Activated naive CD4-positive, alpha-beta T cell treated with anti-CD3 and anti-CD28 coated beads, Interleukin-2, amount 50 U/mL, for 24 hours (primary cell): ENCODE data around the gene SMU1.

Source experiments
- H3K27ac Mint-ChIP-seq: one replicate; pipeline ENCODE4 v1.8.0; 2021; ENCODE audit warnings: mild to moderate bottlenecking, mixed read lengths
- H3K27me3 Mint-ChIP-seq: one replicate; pipeline ENCODE4 v1.8.0; 2021; ENCODE audit warnings: mixed read lengths
- H3K36me3 Mint-ChIP-seq: one replicate; pipeline ENCODE4 v1.8.0; 2021; ENCODE audit warnings: mixed read lengths
- H3K4me1 Mint-ChIP-seq: one replicate; pipeline ENCODE4 v1.8.0; 2021; ENCODE audit warnings: mixed read lengths
- H3K4me3 Mint-ChIP-seq: one replicate; pipeline ENCODE4 v1.8.0; 2021; ENCODE audit warnings: mild to moderate bottlenecking, mixed read lengths
- H3K9me3 Mint-ChIP-seq: one replicate; pipeline ENCODE4 v1.8.0; 2021; ENCODE audit warnings: mixed read lengths

The SMU1 gene

GRCh38 chr9:33082538-33083326, 6.3 kb upstream of the SMU1 start:
- peak overlapping the region; percentile 59 for H3K4me3 Mint-ChIP-seq
- H3K36me3 Mint-ChIP-seq, result no peaks in the 10 kb centered on the region

GRCh38 chr9:33082128-33082527, 5.7 kb upstream of the SMU1 start:
- Mint-ChIP-seq H3K9me3 (no peaks in the 10 kb centered on the region), H3K36me3 (no peaks in the 10 kb centered on the region), H3K4me3 (peak overlapping the region; percentile 19), H3K27me3 (no peaks in the 10 kb centered on the region), H3K4me1 (peaks cover 18% of the 10 kb centered on the region), H3K27ac (peak overlapping the region; percentile 79)

More at GRCh38 chr9:33082538-33083326, 6.3 kb upstream of the SMU1 start:
- Mint-ChIP-seq H3K27ac (peak overlapping the region; percentile 79), H3K9me3 (no peaks in the 10 kb centered on the region), H3K27me3 (no peaks in the 10 kb centered on the region), H3K4me1 (peaks cover 15% of the 10 kb centered on the region)

- Mint-ChIP-seq H3K27ac (no peak overlapping the region), H3K4me3 (no peak overlapping the region), H3K9me3 (no peaks in the 10 kb centered on the region), H3K4me1 (peaks cover 24% of the 10 kb centered on the region), H3K27me3 (no peaks in the 10 kb centered on the region), H3K36me3 (no peaks in the 10 kb centered on the region)
Observed at GRCh38 chr9:33081128-33081851, 4.8 kb upstream of the SMU1 start.

GRCh38 chr9:33080534-33080933, 4.1 kb upstream of the SMU1 start:
- no peaks in the 10 kb centered on the region for H3K27me3 Mint-ChIP-seq

GRCh38 chr9:33068991-33069390, 7.5 kb downstream of the SMU1 start:
- H3K27ac Mint-ChIP-seq, result no peak overlapping the region
- H3K9me3 Mint-ChIP-seq, result no peaks in the 10 kb centered on the region
- no peaks in the 10 kb centered on the region for H3K27me3 Mint-ChIP-seq
- H3K36me3 Mint-ChIP-seq, result peaks cover 29% of the 10 kb centered on the region
- peaks cover 35% of the 10 kb centered on the region for H3K4me1 Mint-ChIP-seq
- H3K4me3 Mint-ChIP-seq, result no peak overlapping the region

More at GRCh38 chr9:33080534-33080933, 4.1 kb upstream of the SMU1 start:
- H3K9me3 Mint-ChIP-seq, result no peaks in the 10 kb centered on the region
- no peaks in the 10 kb centered on the region for H3K36me3 Mint-ChIP-seq
- H3K27ac Mint-ChIP-seq, result no peak overlapping the region
- H3K4me1 Mint-ChIP-seq, result peaks cover 29% of the 10 kb centered on the region
- no peak overlapping the region for H3K4me3 Mint-ChIP-seq

GRCh38 chr9:33065157-33066076, 11.1 kb downstream of the SMU1 start:
- peaks cover 14% of the 10 kb centered on the region for H3K36me3 Mint-ChIP-seq
- H3K27me3 Mint-ChIP-seq, result no peaks in the 10 kb centered on the region
- no peaks in the 10 kb centered on the region for H3K9me3 Mint-ChIP-seq
- H3K4me1 Mint-ChIP-seq, result peaks cover 10% of the 10 kb centered on the region
- H3K4me3 Mint-ChIP-seq, result no peak overlapping the region
- peak overlapping the region; percentile 2 for H3K27ac Mint-ChIP-seq

- H3K27ac Mint-ChIP-seq, result no peak overlapping the region
- no peak overlapping the region for H3K4me3 Mint-ChIP-seq
- H3K36me3 Mint-ChIP-seq, result peaks cover 14% of the 10 kb centered on the region
- H3K27me3 Mint-ChIP-seq, result no peaks in the 10 kb centered on the region
- H3K4me1 Mint-ChIP-seq, result peaks cover 13% of the 10 kb centered on the region
- no peaks in the 10 kb centered on the region for H3K9me3 Mint-ChIP-seq
Observed at GRCh38 chr9:33051144-33051543, 25.3 kb downstream of the SMU1 start.

GRCh38 chr9:33049680-33050361, 26.7 kb downstream of the SMU1 start:
- H3K4me1 Mint-ChIP-seq, result peaks cover 18% of the 10 kb centered on the region
- H3K36me3 Mint-ChIP-seq, result peaks cover 16% of the 10 kb centered on the region
- H3K27me3 Mint-ChIP-seq, result no peaks in the 10 kb centered on the region
- peak overlapping the region; percentile 31 for H3K27ac Mint-ChIP-seq
- H3K9me3 Mint-ChIP-seq, result no peaks in the 10 kb centered on the region
- no peak overlapping the region for H3K4me3 Mint-ChIP-seq

GRCh38 chr9:33048054-33048465, 28.4 kb downstream of the SMU1 start:
- peaks cover 14% of the 10 kb centered on the region for H3K36me3 Mint-ChIP-seq
- H3K4me1 Mint-ChIP-seq, result peaks cover 34% of the 10 kb centered on the region
- H3K9me3 Mint-ChIP-seq, result no peaks in the 10 kb centered on the region
- H3K27ac Mint-ChIP-seq, result peak overlapping the region; percentile 55
- H3K4me3 Mint-ChIP-seq, result no peak overlapping the region
- no peaks in the 10 kb centered on the region for H3K27me3 Mint-ChIP-seq

GRCh38 chr9:33046061-33046460, 30.4 kb downstream of the SMU1 start:
- Mint-ChIP-seq H3K9me3 (no peaks in the 10 kb centered on the region), H3K4me1 (peaks cover 35% of the 10 kb centered on the region), H3K4me3 (no peak overlapping the region), H3K36me3 (peaks cover 10% of the 10 kb centered on the region), H3K27me3 (no peaks in the 10 kb centered on the region), H3K27ac (no peak overlapping the region)

- H3K27ac Mint-ChIP-seq, result peak overlapping the region; percentile 46
- no peaks in the 10 kb centered on the region for H3K27me3 Mint-ChIP-seq
- peaks cover 30% of the 10 kb centered on the region for H3K4me1 Mint-ChIP-seq
- no peaks in the 10 kb centered on the region for H3K9me3 Mint-ChIP-seq
- H3K36me3 Mint-ChIP-seq, result peaks cover 10% of the 10 kb centered on the region
- H3K4me3 Mint-ChIP-seq, result peak overlapping the region; percentile 82
Observed at GRCh38 chr9:33044677-33045282, 31.7 kb downstream of the SMU1 start.

- peaks cover 26% of the 10 kb centered on the region for H3K4me1 Mint-ChIP-seq
- H3K27ac Mint-ChIP-seq, result peak overlapping the region; percentile 51
- H3K9me3 Mint-ChIP-seq, result no peaks in the 10 kb centered on the region
- H3K36me3 Mint-ChIP-seq, result peaks cover 10% of the 10 kb centered on the region
- no peaks in the 10 kb centered on the region for H3K27me3 Mint-ChIP-seq
- H3K4me3 Mint-ChIP-seq, result peak overlapping the region; percentile 82
Observed at GRCh38 chr9:33044162-33044673, 32.3 kb downstream of the SMU1 start.

GRCh38 chr9:33043671-33044070, 32.8 kb downstream of the SMU1 start:
- H3K4me1 Mint-ChIP-seq, result peaks cover 25% of the 10 kb centered on the region

GRCh38 chr9:33042473-33042872, 34.0 kb downstream of the SMU1 start:
- no peak overlapping the region for H3K27ac Mint-ChIP-seq
- H3K4me3 Mint-ChIP-seq, result no peak overlapping the region
- peaks cover 25% of the 10 kb centered on the region for H3K4me1 Mint-ChIP-seq
- H3K9me3 Mint-ChIP-seq, result no peaks in the 10 kb centered on the region
- H3K27me3 Mint-ChIP-seq, result no peaks in the 10 kb centered on the region
- peaks cover 13% of the 10 kb centered on the region for H3K36me3 Mint-ChIP-seq

More at GRCh38 chr9:33043671-33044070, 32.8 kb downstream of the SMU1 start:
- peaks cover 13% of the 10 kb centered on the region for H3K36me3 Mint-ChIP-seq
- H3K4me3 Mint-ChIP-seq, result peak overlapping the region; percentile 82
- H3K9me3 Mint-ChIP-seq, result no peaks in the 10 kb centered on the region
- H3K27me3 Mint-ChIP-seq, result no peaks in the 10 kb centered on the region
- no peak overlapping the region for H3K27ac Mint-ChIP-seq
